ENCODE data around the gene CNTN1. TPM values are rescaled to one million over a fixed set of nuclear protein-coding genes. Genes with fewer than 3 reads are reported as not detected.

Gene CNTN1
- total and polyA plus RNA-seq, 2 of the 8 experiments (the other 6 are each of a cell fraction or from before 2014, with no cell fraction given) = 7.2 to 21.8 TPM

DNA sequence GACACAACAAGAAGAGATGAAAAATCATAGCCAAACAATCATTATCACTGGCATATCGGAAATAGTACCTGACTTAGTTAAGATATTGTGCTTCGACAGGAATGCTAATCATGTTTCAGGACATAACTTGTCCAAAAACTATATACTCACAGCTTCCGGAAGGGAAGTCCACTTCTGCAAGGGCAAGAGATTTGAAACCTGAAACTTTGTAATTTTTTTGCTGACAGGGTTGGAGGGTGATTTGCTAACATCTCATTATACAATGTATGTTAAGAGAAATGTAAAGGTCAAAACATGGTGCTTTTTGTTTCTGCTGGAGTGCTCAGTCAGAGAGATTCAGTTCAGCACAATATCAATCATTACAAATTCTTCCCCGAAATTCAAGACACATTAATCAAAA is 200.3 kb downstream of the CNTN1 start:
- Histone ChIP-seq H3K4me3 (ENCODE audit: extremely low read depth in 1 of 4, insufficient read depth in 2 of 4, low read depth in 3 of 4, low read length in 4 of 4) (no peak overlapping the region), H3K4me1 (replicated peaks in 1 of 4; ENCODE audit: control insufficient read depth in 3 of 4, insufficient read depth in 4 of 4, low read length in 3 of 4) (no peaks in the 10 kb centered on the region; a peak in 1 of 7 replicates)
- FAIRE-seq = no peak

More for the DNA sequence above, 200.3 kb downstream of the CNTN1 start:
- no peak overlapping the region for H4K8ac ChIP-seq (ENCODE audit: extremely low read depth, insufficient read depth, low read length)
- no peaks in the 10 kb centered on the region for H3K36me3 ChIP-seq (ENCODE audit: control insufficient read depth in 2 of 4, insufficient read depth in 4 of 4, low read length in 3 of 4)
- no peaks in the 10 kb centered on the region for H3K27me3 ChIP-seq (replicated peaks in 1 of 4; ENCODE audit: control insufficient read depth in 3 of 4, extremely low read depth in 1 of 4, insufficient read depth in 3 of 4, low read length in 3 of 4)
- H4K20me1 ChIP-seq (replicated peaks in 1 of 2; ENCODE audit: control insufficient read depth in 1 of 2, insufficient read depth in 2 of 2, low read length in 2 of 2) = no peaks in the 10 kb centered on the region
- no peak overlapping the region for H2BK5ac ChIP-seq (ENCODE audit: low read depth, low read length)
- POLR2A ChIA-PET (ENCODE audit: partially characterized antibody) = no interaction called here
- H3K27ac ChIP-seq (ENCODE audit: low read depth, low read length) = no peak overlapping the region
- no peak overlapping the region for H2AFZ ChIP-seq (ENCODE audit: low read length)
- H4K5ac ChIP-seq (ENCODE audit: insufficient read length, low read depth, low read length) = no peak overlapping the region
- no peaks in the 10 kb centered on the region for H3K79me2 ChIP-seq (ENCODE audit: control insufficient read depth in 1 of 2, insufficient read depth in 2 of 2, low read length in 2 of 2)
- H3K56ac ChIP-seq (replicated peaks; ENCODE audit: insufficient read length, low read depth, low read length) = no peak overlapping the region
- CTCF ChIA-PET (ENCODE audit: partially characterized antibody) = no interaction called here
- no peak for TF ChIP-seq TEAD4 (IDR thresholded peaks at IDR 0.05; ENCODE audit: low read depth, low read length)
- TF ChIP-seq NRF1 (IDR thresholded peaks at IDR 0.05; ENCODE audit: low read depth, low read length) = no peak
- TF ChIP-seq CBX5 (IDR thresholded peaks at IDR 0.05; ENCODE audit: low read depth, low read length) = no peak
- H3K9me3 ChIP-seq (ENCODE audit: insufficient read depth in 2 of 2, low read depth in 1 of 2, low read length in 1 of 2) = no peaks in the 10 kb centered on the region
- no peak overlapping the region for H2BK15ac ChIP-seq (ENCODE audit: low read length)
- H2BK20ac ChIP-seq (ENCODE audit: low read length) = no peak overlapping the region
- no peak overlapping the region for H3K4me2 ChIP-seq (ENCODE audit: insufficient read depth in 1 of 2, low read depth in 2 of 2, low read length in 2 of 2)
- no peak overlapping the region for H2BK120ac ChIP-seq (replicated peaks; ENCODE audit: low read depth, low read length)
- 78% methylated on average over 4 of the region's 4 CpGs; no CpG with 5 or more reads in 1 of the 2 experiments for WGBS, 2 experiments (ENCODE audit: extremely low coverage in 1 of 2, insufficient coverage in 1 of 2, insufficient read length in 1 of 2, insufficient replicate concordance in 2 of 2, low coverage in 1 of 2, low lambda C conversion rate in 2 of 2, missing lambda C conversion rate in 1 of 2)
- H3K14ac ChIP-seq (ENCODE audit: insufficient read length) = no peak overlapping the region
- DNase-seq (ENCODE audit: low read depth in 1 of 2, low spot score in 2 of 2) = no peak
- H2BK12ac ChIP-seq (ENCODE audit: low read depth, low read length) = no peak overlapping the region
- H3K9ac ChIP-seq (replicated peaks in 1 of 4; ENCODE audit: extremely low read depth in 1 of 4, low read depth in 3 of 4, low read length in 3 of 4) = no peak overlapping the region
- no peak overlapping the region for H3K18ac ChIP-seq (ENCODE audit: extremely low read depth, low read length)
- H3K4ac ChIP-seq (replicated peaks; ENCODE audit: insufficient read length, low read depth, low read length) = no peak overlapping the region
- H4K91ac ChIP-seq (replicated peaks; ENCODE audit: insufficient read length, low read length) = no peak overlapping the region
- no peak overlapping the region for H3K23ac ChIP-seq (ENCODE audit: insufficient read length)
- H3K23me2 ChIP-seq (ENCODE audit: low read depth, low read length) = no peaks in the 10 kb centered on the region
- H2AK5ac ChIP-seq (ENCODE audit: low read depth, low read length) = no peak overlapping the region
- no peaks in the 10 kb centered on the region for H3K79me1 ChIP-seq (ENCODE audit: low read depth, low read length)

Measured in H1 (cell line).